ENCODE results near the gene LEMD1. TPM values are rescaled to one million over a fixed set of nuclear protein-coding genes. Genes with fewer than 3 reads are reported as not detected.
A peak's percentile ranks its signal among the peaks of the same experiment; 100 is the strongest.

LEMD1 gene
- total and polyA plus RNA-seq, 3 donors from 2014 or later: 35.2 to 83.2 (median 71.1) TPM

DNA sequence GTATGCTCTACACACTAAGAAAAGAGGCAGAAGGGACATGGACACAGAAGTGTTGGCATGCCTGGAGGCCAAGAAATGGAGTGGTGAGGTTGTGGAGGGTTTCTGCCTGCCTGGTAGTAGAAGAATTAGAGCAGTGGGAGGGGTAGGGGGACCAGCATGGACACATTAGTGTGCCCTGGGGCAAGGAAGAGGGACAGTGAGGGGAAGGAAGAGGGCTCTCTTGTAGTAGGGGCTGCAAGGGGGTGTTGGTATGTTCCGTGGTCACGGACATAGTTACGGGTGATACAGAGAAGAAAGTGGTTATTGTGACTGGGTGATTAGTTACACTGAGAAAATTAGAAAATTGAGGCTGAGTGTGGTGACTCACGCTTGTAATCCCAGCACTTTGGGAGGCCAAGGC is 23.3 kb downstream of the LEMD1 start:
- Histone ChIP-seq H3K27ac (no peak overlapping the region), H3K4me3 (no peak overlapping the region), H3K27me3 (no peaks in the 10 kb centered on the region), H3K36me3 (ENCODE audit: low read depth, missing control alignments) (no peaks in the 10 kb centered on the region), H3K9me3 (no peaks in the 10 kb centered on the region), H3K4me1 (no peaks in the 10 kb centered on the region)
- WGBS, 2 donors: 96 to 97% methylated on average over 4 of the region's 4 CpGs
- no peak for DNase-seq
- TF ChIP-seq, protein P1, sequence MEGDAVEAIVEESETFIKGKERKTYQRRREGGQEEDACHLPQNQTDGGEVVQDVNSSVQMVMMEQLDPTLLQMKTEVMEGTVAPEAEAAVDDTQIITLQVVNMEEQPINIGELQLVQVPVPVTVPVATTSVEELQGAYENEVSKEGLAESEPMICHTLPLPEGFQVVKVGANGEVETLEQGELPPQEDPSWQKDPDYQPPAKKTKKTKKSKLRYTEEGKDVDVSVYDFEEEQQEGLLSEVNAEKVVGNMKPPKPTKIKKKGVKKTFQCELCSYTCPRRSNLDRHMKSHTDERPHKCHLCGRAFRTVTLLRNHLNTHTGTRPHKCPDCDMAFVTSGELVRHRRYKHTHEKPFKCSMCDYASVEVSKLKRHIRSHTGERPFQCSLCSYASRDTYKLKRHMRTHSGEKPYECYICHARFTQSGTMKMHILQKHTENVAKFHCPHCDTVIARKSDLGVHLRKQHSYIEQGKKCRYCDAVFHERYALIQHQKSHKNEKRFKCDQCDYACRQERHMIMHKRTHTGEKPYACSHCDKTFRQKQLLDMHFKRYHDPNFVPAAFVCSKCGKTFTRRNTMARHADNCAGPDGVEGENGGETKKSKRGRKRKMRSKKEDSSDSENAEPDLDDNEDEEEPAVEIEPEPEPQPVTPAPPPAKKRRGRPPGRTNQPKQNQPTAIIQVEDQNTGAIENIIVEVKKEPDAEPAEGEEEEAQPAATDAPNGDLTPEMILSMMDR (IDR thresholded peaks at IDR 0.05): no peak
- no peak for TF ChIP-seq POLR2A (IDR thresholded peaks at IDR 0.05)
- intact Hi-C loops (cut with DNase I; ENCODE audit: low total_unique reads): no loop called here

DNA sequence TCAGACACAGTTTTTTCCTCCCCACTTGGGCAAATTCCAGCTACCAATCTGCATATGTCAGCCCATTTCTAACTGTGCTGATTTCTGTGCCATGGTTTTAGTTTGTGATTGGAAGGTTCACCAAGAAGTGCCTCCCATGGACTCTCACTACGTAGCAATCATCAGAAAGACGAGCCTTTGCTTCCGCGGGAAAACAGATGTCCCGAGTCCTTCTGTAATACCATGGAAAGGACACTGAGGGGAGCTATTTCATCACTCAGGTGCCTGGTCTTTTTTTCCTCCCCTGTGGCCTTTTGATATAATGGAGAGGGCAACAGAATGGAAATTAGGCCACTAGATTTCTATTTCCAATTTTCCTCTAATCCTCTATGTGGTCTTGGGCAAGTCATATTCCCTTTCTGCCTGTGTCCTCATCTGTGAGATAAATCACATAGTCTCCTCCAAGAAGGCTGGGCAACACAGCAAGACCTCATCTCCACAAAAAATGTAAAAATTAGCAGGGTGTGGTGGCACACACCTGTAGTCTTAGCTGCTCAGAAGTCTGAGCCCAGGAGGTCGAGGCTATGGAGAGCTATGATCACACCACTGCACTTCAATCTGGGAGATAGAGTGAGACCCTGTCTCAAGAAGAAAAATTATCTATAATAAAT is 24.8 kb downstream of the LEMD1 start:
- H3K4me3 ChIP-seq: no peak overlapping the region
- H3K9me3 ChIP-seq: no peaks in the 10 kb centered on the region
- no peak overlapping the region for H3K27ac ChIP-seq
- DNase-seq: peak; percentile 60
- intact Hi-C loops (cut with DNase I; ENCODE audit: low total_unique reads): no loop called here
- H3K4me1 ChIP-seq: no peaks in the 10 kb centered on the region
- no peaks in the 10 kb centered on the region for H3K36me3 ChIP-seq (ENCODE audit: low read depth, missing control alignments)
- 16 to 17% methylated on average over 6 of the region's 6 CpGs for WGBS, 2 donors
- no peak for TF ChIP-seq POLR2A (IDR thresholded peaks at IDR 0.05)
- TF ChIP-seq, protein P1 (IDR thresholded peaks at IDR 0.05): peak; percentile 66 to 82 (median 72)
- no peaks in the 10 kb centered on the region for H3K27me3 ChIP-seq

DNA sequence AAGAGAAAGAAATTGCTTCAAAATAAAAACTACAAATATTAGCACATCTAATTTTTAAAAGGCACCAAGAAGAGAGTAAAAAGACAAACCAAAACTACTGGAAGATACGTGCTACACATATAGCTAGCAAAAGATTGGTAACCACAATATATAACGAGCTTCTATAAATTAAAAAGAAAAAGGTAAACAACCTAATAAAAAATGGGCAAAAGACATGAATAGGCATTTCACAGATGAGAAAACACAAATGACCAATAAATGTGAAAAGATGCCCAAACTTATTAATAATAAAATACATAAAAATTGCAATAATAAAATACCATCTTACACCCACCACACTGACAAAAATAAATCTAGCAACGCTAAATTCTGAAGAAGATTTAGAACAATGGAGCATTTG is 26.2 kb downstream of the LEMD1 start:
- H3K9me3 ChIP-seq: no peaks in the 10 kb centered on the region
- WGBS, 2 donors: 83 to 87% methylated on average over 3 of the region's 3 CpGs
- no peak for DNase-seq
- no peaks in the 10 kb centered on the region for H3K27me3 ChIP-seq
- H3K27ac ChIP-seq: no peak overlapping the region
- no peaks in the 10 kb centered on the region for H3K4me1 ChIP-seq
- intact Hi-C loops (cut with DNase I; ENCODE audit: low total_unique reads): no loop called here
- TF ChIP-seq, protein P1 (IDR thresholded peaks at IDR 0.05): no peak
- no peak for TF ChIP-seq POLR2A (IDR thresholded peaks at IDR 0.05)
- no peaks in the 10 kb centered on the region for H3K36me3 ChIP-seq (ENCODE audit: low read depth, missing control alignments)
- no peak overlapping the region for H3K4me3 ChIP-seq

DNA sequence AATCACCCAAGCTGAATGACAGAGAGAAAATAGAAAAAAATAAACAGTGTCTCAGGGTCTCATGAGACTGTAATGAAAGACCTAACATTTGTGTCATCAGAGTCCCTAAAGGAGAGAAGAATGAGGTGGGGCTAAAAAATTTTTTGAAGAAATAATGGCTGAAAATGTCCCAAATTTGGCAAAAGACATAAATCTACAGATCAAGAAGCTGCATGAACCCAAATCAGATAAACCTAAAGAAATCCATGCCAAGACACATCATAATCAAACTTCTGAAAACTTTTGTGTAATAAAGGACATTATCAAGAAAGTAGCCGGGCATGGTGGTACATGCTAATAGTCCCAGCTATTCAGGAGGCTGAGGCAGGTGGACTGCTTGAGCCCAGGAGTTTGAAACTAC is 29.2 kb downstream of the LEMD1 start:
- TF ChIP-seq, protein P1 (IDR thresholded peaks at IDR 0.05): no peak
- TF ChIP-seq POLR2A (IDR thresholded peaks at IDR 0.05): no peak
- no peak overlapping the region for H3K4me3 ChIP-seq
- intact Hi-C loops (cut with DNase I; ENCODE audit: low total_unique reads): no loop called here
- no peaks in the 10 kb centered on the region for H3K36me3 ChIP-seq (ENCODE audit: low read depth, missing control alignments)
- 92 to 94% methylated on average over 1 of the region's 1 CpG for WGBS, 2 donors
- no peak overlapping the region for H3K27ac ChIP-seq
- H3K4me1 ChIP-seq: no peaks in the 10 kb centered on the region
- H3K9me3 ChIP-seq: no peaks in the 10 kb centered on the region
- no peaks in the 10 kb centered on the region for H3K27me3 ChIP-seq
- no peak for DNase-seq

DNA sequence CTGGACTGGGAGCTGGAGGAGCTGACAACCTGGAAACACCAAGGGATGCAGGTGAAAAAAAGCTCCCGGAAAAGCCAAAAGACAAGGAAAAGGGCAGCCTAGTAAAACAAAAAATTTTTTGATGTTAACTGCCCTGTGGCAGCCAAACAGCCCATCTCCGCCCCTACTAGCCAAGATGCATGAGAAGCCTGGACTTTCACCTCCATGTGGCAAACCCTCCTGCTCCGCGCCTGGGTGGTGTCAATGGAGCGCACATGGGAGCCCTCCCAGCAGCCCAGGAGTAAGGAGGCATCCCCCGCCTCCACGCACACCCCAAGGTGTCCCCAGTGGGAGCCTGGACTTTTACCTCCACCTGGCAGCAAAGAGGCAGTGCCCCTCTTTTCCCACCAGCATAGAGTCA is 30.5 kb downstream of the LEMD1 start:
- intact Hi-C loops (cut with DNase I; ENCODE audit: low total_unique reads): no loop called here
- WGBS, 2 donors: 92 to 96% methylated on average over 3 to 7 of the region's 7 CpGs

More for the DNA sequence above, 30.5 kb downstream of the LEMD1 start:
- no peak overlapping the region for H3K4me3 ChIP-seq
- DNase-seq: no peak
- TF ChIP-seq, protein P1 (IDR thresholded peaks at IDR 0.05): no peak
- TF ChIP-seq POLR2A (IDR thresholded peaks at IDR 0.05): no peak
- H3K27me3 ChIP-seq: no peaks in the 10 kb centered on the region
- H3K4me1 ChIP-seq: no peaks in the 10 kb centered on the region
- H3K36me3 ChIP-seq (ENCODE audit: low read depth, missing control alignments): no peaks in the 10 kb centered on the region
- no peaks in the 10 kb centered on the region for H3K9me3 ChIP-seq
- H3K27ac ChIP-seq: no peak overlapping the region
